Measurements from ENCODE around the gene BAIAP2L1. TPM values are rescaled to one million over a fixed set of nuclear protein-coding genes. Genes with fewer than 3 reads are reported as not detected.
A peak's percentile ranks its signal among the peaks of the same experiment; 100 is the strongest.
"Not testable (repeated sequence)": the region's sequence is repeated elsewhere in the genome, so short reads cannot be mapped to it uniquely, and the experiment has no call there.

Gene BAIAP2L1
- total RNA-seq, 1 experiment from 2014 or later: 9.4 TPM

DNA sequence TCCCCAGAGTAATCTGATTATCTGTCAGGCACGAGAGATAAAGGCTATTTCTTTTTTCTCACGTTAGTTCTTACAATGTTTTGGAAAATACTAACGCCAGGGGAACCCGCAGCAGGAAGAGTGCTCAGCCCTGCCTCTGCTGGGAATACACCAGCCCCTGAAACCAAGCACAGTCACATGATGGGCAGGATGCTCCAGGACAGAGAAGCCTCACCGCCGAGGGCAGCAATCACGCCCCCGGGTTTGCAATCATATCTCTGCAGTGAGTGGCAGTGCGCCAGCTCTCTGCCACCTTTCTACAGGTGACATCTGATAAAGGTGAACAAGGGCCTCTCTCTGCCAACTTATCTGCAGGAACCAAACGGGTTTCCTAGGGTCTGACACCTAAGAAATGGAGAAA, 79.6 kb downstream of the BAIAP2L1 start:
- DNase-seq (ENCODE audit: low read depth): no peak

DNA sequence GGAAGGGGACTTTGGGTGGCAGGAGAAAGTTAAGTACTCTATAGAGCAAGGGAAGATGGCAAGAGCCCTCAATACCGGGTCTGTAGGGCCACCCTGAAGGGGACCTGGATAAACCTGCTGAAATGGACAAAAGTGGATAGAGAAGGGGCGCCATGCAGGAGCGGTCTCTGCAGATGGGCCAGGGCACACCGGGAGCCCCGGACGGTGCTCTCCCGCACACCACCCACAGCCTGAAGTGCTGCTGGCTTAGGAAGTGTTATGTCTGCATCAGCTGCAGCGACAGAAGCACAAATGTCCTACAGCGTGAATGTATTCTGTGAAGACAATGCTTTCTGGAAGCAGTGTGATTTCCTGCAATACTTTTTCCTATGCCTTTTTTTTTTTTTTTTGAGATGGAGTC, 81.7 kb downstream of the BAIAP2L1 start:
- DNase-seq (ENCODE audit: low read depth): no peak

- no peak for DNase-seq (ENCODE audit: low read depth)
Measured at GRCh38 chr7:98317366-98318040, 83.4 kb downstream of the BAIAP2L1 start.

DNA sequence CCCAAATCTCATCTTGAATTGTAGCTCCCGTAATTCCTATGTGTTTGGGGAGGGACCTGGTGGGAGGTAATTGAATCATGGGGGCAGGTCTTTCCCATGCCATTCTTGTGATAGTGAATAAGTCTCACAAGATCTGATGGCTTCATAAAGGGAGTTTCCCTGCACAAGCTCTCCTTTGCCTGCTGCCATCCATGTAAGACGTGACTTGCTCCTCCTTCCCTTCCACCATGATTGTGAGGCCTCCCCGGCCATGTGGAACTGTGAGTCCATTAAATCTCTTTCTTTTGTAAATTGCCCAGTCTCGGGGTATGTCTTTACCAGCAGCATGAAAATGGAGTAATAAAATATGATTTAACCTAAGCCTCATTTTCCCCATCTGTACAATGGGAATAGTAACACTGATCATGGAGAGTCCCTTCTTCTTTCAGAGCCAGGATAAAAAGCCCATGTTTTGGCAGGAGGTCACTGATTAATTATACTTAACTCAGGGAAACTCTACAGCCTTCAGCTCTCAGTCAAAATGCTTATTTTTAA, 84.8 kb downstream of the BAIAP2L1 start:
- not testable (repeated sequence) for DNase-seq (ENCODE audit: low read depth)

GRCh38 chr7:98315318-98315993, 85.4 kb downstream of the BAIAP2L1 start:
- no peak for DNase-seq (ENCODE audit: low read depth)

- no peak for DNase-seq (ENCODE audit: low read depth)
Measured at GRCh38 chr7:98314469-98314868, 86.4 kb downstream of the BAIAP2L1 start.

DNA sequence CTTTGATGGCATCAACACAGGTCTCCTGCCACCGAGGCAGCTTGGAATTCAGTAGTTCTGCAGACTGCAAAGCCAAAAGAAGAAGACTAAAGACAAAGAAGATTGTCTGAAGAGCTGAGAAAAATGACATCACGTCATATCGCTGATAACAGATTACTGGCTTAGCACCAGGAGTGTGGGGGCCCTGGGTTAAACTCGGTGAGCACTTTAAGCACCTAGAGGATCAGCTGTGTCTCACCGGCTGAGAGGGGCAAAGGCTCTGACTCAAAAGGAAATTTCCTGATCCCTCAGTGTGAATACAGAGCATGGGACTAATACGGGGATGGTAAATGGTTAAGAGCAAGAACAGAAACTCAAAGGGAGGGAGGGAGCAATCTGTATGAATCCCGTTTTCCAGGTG, 88.7 kb downstream of the BAIAP2L1 start:
- no peak for DNase-seq (ENCODE audit: low read depth)

DNA sequence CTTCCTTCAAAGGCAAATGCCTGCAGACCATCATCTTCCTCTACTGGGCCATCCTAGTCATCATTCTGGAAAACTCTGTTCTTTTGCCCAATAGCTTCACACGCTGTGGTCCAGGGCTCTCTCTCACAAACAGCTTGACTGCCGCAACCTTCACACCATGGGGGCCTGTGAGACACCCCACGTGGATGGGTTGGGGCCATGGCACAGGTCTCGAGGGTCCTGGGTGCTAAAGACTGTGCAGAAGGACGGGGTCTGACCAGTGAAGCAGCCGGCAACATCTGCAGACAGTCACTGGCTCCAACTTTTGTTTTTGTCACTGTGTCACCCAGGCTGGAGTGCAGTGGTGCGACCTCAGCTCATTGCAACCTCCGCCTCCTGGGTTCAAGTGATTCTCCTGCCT, 91.3 kb downstream of the BAIAP2L1 start:
- no peak for DNase-seq (ENCODE audit: low read depth)

- no peak for DNase-seq (ENCODE audit: low read depth)
Measured at GRCh38 chr7:98307971-98308466, 92.9 kb downstream of the BAIAP2L1 start.

- no peak for DNase-seq (ENCODE audit: low read depth)
Measured at GRCh38 chr7:98305951-98306535, 94.8 kb downstream of the BAIAP2L1 start.

- DNase-seq (ENCODE audit: low read depth): no peak
Measured at GRCh38 chr7:98303906-98304305, 97.0 kb downstream of the BAIAP2L1 start.

DNA sequence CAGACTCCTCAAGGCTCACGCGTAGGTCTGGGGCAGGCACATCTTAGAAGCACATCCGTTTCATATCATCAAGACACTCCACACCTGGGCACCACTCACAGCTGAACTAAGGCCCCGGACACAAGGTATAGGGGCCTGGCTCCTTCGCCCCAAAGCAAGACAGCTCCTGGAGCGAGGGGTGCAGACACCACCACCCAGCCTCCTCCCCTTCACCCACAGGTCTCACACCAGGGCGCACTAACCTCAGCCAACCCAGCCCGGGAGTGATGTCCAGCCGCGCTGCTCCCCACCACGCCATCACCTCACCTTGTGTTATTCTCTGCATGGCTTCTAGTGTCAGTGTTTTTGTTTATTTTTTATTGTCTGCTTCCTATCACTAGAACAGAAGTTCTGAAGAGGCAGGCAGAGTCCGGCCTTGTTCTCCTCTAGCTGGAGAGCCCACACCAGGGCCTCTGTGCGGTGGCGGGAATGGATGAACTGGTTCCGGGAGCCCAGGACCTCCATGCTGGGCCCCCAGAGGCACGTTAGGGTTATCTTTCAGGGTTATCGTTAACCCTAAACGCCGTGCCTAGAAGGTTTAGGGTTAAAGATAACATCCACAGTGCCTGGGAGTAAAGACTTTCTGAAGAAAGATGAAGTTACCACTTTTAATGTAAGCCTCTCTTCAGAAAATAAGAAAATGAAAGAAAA, 97.6 kb downstream of the BAIAP2L1 start:
- no peak for DNase-seq (ENCODE audit: low read depth)

DNA sequence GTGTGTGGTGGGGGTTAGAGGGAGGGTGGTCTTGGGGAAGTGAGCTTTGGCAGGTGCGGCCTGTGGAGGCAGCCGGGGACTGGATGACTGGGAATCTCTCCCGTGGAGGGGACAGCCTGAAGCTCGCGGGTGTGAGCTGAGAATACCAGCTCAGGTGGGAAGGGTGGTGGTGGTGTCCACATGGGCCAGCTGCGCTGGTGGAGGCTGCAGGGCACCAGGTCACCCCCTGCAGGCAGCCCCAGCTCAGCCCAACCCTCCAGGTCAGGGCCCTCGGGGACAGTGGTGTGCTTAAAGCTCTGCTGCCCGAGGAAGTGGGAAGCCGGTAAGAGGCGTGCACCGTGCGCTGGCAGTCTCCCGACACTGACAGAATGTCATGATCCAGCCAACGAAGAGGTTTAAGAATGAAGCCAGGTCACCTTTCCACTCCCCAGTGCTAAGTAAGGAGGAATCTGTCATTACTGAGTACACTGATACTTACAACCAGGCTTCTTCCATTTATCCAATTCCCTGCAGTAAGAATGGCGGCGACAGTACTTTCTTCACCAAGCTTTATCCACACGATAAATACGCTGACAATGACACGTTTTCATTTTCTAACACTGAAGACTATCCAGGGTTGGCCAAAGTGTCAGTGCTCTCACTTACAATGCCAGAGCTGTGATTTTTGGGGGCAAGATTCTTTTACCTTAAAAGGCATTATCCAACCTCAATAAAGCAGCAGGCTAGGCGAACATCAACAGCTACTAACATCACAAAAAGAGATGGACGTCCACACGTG, 99.0 kb downstream of the BAIAP2L1 start:
- DNase-seq (ENCODE audit: low read depth): no peak

DNA sequence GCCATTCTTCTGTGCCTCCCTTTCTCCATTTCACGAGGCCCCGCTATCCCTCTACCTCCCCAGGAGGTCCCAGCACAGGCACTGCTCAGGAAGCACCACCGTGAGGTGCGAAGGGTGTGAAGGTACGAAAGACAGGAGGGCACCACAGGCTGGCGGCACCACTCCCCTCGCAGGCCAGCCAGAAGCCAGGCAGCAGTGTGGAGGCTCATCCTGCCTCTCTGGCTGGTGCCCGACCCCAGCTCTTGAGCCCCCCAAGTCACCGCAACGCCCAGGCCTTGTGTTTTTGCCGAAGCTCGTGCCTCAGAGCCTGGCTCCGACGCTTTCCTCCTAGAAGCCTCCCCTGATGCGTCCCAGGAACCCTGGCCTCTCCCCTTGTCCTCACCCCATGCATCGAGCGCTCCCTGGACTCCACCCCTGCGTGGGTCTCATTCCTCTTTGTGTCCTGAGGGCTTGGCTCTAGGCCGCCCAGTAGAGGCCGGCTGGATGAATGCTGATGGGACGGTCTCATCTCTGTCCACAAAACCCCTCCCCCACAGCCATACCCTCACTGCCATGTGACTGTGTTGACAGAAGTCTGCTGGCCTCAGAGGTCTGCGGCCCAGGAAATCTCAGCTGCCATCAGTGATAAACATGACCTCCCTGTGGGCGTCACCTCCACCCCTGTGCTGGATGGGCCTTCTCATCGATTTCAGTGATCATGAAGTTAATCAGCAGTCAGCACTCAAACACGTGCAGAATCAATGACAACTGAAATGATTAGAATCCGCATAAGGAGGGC, 100.1 kb downstream of the BAIAP2L1 start:
- no peak for DNase-seq (ENCODE audit: low read depth)

DNA sequence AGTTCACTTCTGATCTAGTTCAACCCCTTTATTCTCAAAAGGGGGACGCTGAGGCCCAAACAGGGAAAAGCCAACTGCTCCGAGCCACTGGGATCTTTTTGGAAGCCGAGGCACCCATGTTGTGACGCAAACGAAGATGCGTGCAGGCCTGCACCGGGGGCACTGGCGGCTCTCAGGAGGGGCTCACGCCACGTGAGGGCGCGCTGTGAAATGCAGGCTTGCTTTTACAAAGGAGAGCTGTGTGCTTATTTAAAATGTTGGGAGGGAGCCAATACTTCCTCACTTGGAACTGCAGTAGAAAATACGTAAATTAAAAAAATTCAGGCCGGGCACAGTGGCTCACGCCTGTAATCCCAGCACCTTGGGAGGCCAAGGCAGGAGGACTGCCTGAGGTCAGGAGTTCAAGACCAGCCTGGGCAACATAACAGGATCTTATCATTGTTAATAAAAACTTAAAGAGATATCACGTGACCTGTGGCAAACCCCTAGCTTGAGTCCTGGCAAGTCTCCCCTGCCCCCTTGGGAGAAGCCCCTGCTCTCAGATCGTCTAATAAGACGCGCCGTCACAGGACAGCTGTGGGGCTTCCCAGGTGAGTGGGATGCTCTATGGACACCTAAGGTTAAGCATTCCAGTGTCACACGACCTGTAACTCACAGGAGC, 103.1 kb downstream of the BAIAP2L1 start:
- no peak for DNase-seq (ENCODE audit: low read depth)

- DNase-seq (ENCODE audit: low read depth): no peak
Measured at GRCh38 chr7:98296833-98297232, 104.1 kb downstream of the BAIAP2L1 start.

DNA sequence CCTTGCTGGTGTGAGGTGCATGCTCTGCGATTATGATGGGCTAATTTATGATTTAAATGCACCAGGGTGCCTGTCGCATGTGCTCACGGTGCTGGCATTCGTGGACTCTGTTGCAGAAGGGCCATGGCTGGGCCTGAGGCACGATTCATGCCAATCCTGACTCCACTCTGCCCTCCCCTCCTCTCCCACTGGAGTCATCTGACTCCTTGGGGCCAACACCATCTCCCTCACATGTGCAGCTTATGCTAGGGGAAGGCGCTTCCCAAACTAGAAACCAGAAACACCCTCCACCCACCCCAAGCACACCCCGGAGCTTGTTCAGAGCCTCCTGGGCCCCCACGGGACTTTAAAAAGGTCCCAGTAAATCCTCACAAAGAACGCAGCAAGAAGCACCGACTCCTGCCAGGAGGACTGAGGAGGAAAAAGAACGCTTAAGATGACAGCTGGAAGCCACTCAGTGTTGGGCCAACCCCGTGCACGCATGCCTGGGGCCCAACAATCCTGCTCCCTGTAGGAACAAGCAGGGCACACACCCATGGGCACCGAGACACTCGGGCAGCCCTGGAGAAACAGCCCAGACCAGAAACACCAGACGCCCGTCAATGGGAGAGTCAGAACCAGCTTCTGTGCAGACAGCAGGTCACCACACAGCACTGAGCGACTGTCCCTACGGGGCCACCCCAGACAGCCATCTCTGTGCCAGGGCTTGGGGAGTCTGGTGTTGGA, 105.3 kb downstream of the BAIAP2L1 start:
- DNase-seq (ENCODE audit: low read depth): no peak

GRCh38 chr7:98294798-98295382, 106.0 kb downstream of the BAIAP2L1 start:
- peak; percentile 42 for DNase-seq (ENCODE audit: low read depth)

GRCh38 chr7:98294326-98294725, 106.6 kb downstream of the BAIAP2L1 start:
- no peak for DNase-seq (ENCODE audit: low read depth)

Measured in RPMI7951 (cell line).